PC-9 (cell line): ENCODE measurements around the gene KLHL41. TPM values are rescaled to one million over a fixed set of nuclear protein-coding genes. Genes with fewer than 3 reads are reported as not detected.
A peak's percentile ranks its signal among the peaks of the same experiment; 100 is the strongest.

Experiments
- BruUV-seq: library from RNA; stranded (reverse); fragments of 400-500 nt; replicated peaks from 2 replicates; lab custom pipeline; 2021; lab: Mats Ljungman, UMichigan
- CTCF ChIA-PET: fragments of 300-600 bp; sonication (Branson Sonifier 250); formaldehyde crosslinking; loops from one replicate; lab custom pipeline; 2022; ENCODE audit warnings: antibody characterized with exemption; lab: Charles Lee
- POLR2A ChIA-PET: fragments of 300-600 bp; sonication (Branson Sonifier 250); formaldehyde crosslinking; loops from one replicate; lab custom pipeline; 2022; ENCODE audit warnings: antibody characterized with exemption; ENCODE audit not compliant: unreplicated experiment; lab: Charles Lee
- DNase-seq, 2 experiments: peaks; one replicate each; pipeline versions ENCODE4 v3.0.0 to v3.0.0-alpha.2; 2015 to 2022; ENCODE audit warnings: mixed read lengths in 1 of 2
- H2AFZ ChIP-seq: fragments of 200-600 bp; sonication (generic); 2 replicates; pipeline ENCODE4 v1.8.1; 2017; ENCODE audit warnings: antibody characterized with exemption
- H3F3A ChIP-seq: fragments of 200-600 bp; sonication (generic); 2 replicates; pipeline ENCODE4 v1.8.1; 2017; ENCODE audit warnings: antibody characterized with exemption, mild to moderate bottlenecking, low read depth; ENCODE audit not compliant: insufficient read depth
- H3K27ac ChIP-seq: fragments of 200-600 bp; sonication (generic); 2 replicates; pipeline ENCODE4 v1.6.1; 2016; ENCODE audit warnings: mixed run types
- H3K27me3 ChIP-seq: fragments of 200-600 bp; sonication (generic); 2 replicates; pipeline ENCODE4 v1.6.1; 2016; ENCODE audit warnings: low read depth, mixed run types; ENCODE audit not compliant: insufficient read depth
- H3K36me3 ChIP-seq: fragments of 200-600 bp; sonication (generic); 2 replicates; pipeline ENCODE4 v1.6.1; 2016; ENCODE audit warnings: low read depth, mixed run types
- H3K4me1 ChIP-seq: fragments of 200-600 bp; sonication (generic); replicated peaks from 2 replicates; pipeline ENCODE4 v1.6.1; 2016; ENCODE audit warnings: mixed run types; ENCODE audit not compliant: insufficient read depth
- H3K4me2 ChIP-seq: fragments of 200-600 bp; sonication (generic); 2 replicates; pipeline ENCODE4 v1.6.1; 2017; ENCODE audit warnings: mixed run types
- H3K4me3 ChIP-seq: fragments of 200-600 bp; sonication (generic); 2 replicates; pipeline ENCODE4 v1.6.1; 2016; ENCODE audit warnings: mixed run types
- H3K79me2 ChIP-seq: fragments of 200-600 bp; sonication (generic); 2 replicates; pipeline ENCODE4 v1.6.1; 2017; ENCODE audit warnings: low read depth, mixed run types
- H3K9me2 ChIP-seq: fragments of 200-600 bp; sonication (generic); 2 replicates; pipeline ENCODE4 v1.8.1; 2017; ENCODE audit warnings: mild to moderate bottlenecking; ENCODE audit not compliant: insufficient read depth
- H3K9me3 ChIP-seq: fragments of 200-600 bp; sonication (generic); 2 replicates; pipeline ENCODE4 v1.8.1; 2016; ENCODE audit warnings: low read depth; ENCODE audit not compliant: insufficient read depth
- H4K20me1 ChIP-seq: fragments of 200-600 bp; sonication (generic); 2 replicates; pipeline ENCODE4 v1.8.1; 2017; ENCODE audit not compliant: insufficient read depth
- CTCF ChIP-seq: fragments of 200-600 bp; sonication (generic); conservative IDR thresholded peaks from 2 replicates; pipeline ENCODE4 v1.6.1; 2017; ENCODE audit warnings: mixed run types, antibody characterized with exemption, mild to moderate bottlenecking, moderate library complexity
- EZH2 ChIP-seq: fragments of 200-600 bp; sonication (generic); IDR thresholded peaks from 2 replicates; pipeline ENCODE4 v1.8.0; 2017; ENCODE audit warnings: antibody characterized with exemption, low read depth
- intact Hi-C: fragments of 100-400 bp; cut with micrococcal nuclease; formaldehyde crosslinking; loops from one replicate; pipeline ENCODE4 v1.10.0; 2022; ENCODE audit not compliant: unreplicated experiment
- total RNA-seq: library from RNA; stranded (reverse); gene quantifications from 2 replicates; pipeline ENCODE4 v1.2.3, GENCODE V29; 2021

KLHL41 gene
- total RNA-seq, 1 experiment from 2014 or later, result not detected

GRCh38 chr2:169469952-169470572, 39.4 kb upstream of the KLHL41 start:
- no peaks in the 10 kb centered on the region for H3F3A ChIP-seq

GRCh38 chr2:169472249-169472648, 37.3 kb upstream of the KLHL41 start:
- CTCF ChIA-PET, result no interaction called here
- Histone ChIP-seq H3K36me3 (no peaks in the 10 kb centered on the region), H3K27ac (no peak overlapping the region), H3K27me3 (no peaks in the 10 kb centered on the region), H3K4me1 (no peaks in the 10 kb centered on the region), H3K9me3 (no peaks in the 10 kb centered on the region), H3K4me2 (no peak overlapping the region), H4K20me1 (no peaks in the 10 kb centered on the region), H2AFZ (no peak overlapping the region), H3K4me3 (no peak overlapping the region), H3K9me2 (no peaks in the 10 kb centered on the region), H3K79me2 (no peaks in the 10 kb centered on the region), H3F3A (no peaks in the 10 kb centered on the region)
- intact Hi-C loops, result no loop called here
- POLR2A ChIA-PET, result no interaction called here
- no peak for TF ChIP-seq CTCF
- TF ChIP-seq EZH2, result no peak
- no TSS peak for BruUV-seq
- DNase-seq, result no peak

More at GRCh38 chr2:169469952-169470572, 39.4 kb upstream of the KLHL41 start:
- H3K27me3 ChIP-seq, result no peaks in the 10 kb centered on the region
- H3K9me3 ChIP-seq, result no peaks in the 10 kb centered on the region
- no peaks in the 10 kb centered on the region for H3K9me2 ChIP-seq
- no peaks in the 10 kb centered on the region for H4K20me1 ChIP-seq
- no peak for DNase-seq
- no peaks in the 10 kb centered on the region for H3K79me2 ChIP-seq
- H3K4me3 ChIP-seq, result no peak overlapping the region
- BruUV-seq, result no TSS peak
- no peak overlapping the region for H3K4me2 ChIP-seq
- CTCF ChIA-PET, result interaction anchor here (0.7 kb wide), 1 partner anchor 128 kb away, joined by 3 read pairs; no protein-coding TSS in a partner anchor
- no peaks in the 10 kb centered on the region for H3K36me3 ChIP-seq
- no peak overlapping the region for H3K27ac ChIP-seq
- intact Hi-C loops, result no loop called here
- TF ChIP-seq CTCF, result no peak
- TF ChIP-seq EZH2, result no peak
- POLR2A ChIA-PET, result no interaction called here
- H3K4me1 ChIP-seq, result no peaks in the 10 kb centered on the region
- H2AFZ ChIP-seq, result no peak overlapping the region

- H3K4me2 ChIP-seq, result no peak overlapping the region
- TF ChIP-seq CTCF (no peak), EZH2 (no peak)
- POLR2A ChIA-PET, result no interaction called here
- H3K27ac ChIP-seq, result no peak overlapping the region
- no peaks in the 10 kb centered on the region for H3K79me2 ChIP-seq
- H2AFZ ChIP-seq, result no peak overlapping the region
- DNase-seq, result peak in 1 of 2 experiments; percentile 83
- H3F3A ChIP-seq, result no peaks in the 10 kb centered on the region
- no peaks in the 10 kb centered on the region for H3K27me3 ChIP-seq
- H4K20me1 ChIP-seq, result no peaks in the 10 kb centered on the region
- BruUV-seq, result no TSS peak
- H3K9me2 ChIP-seq, result no peaks in the 10 kb centered on the region
- no peaks in the 10 kb centered on the region for H3K9me3 ChIP-seq
- H3K36me3 ChIP-seq, result no peaks in the 10 kb centered on the region
- CTCF ChIA-PET, result no interaction called here
- H3K4me1 ChIP-seq, result no peaks in the 10 kb centered on the region
- H3K4me3 ChIP-seq, result no peak overlapping the region
- intact Hi-C loops, result no loop called here
Observed at GRCh38 chr2:169476459-169476858, 33.0 kb upstream of the KLHL41 start.
